ENCODE results near the gene SIL1.
"Not testable (repeated sequence)": the region's sequence is repeated elsewhere in the genome, so short reads cannot be mapped to it uniquely, and the experiment has no call there.

SIL1 gene

DNA sequence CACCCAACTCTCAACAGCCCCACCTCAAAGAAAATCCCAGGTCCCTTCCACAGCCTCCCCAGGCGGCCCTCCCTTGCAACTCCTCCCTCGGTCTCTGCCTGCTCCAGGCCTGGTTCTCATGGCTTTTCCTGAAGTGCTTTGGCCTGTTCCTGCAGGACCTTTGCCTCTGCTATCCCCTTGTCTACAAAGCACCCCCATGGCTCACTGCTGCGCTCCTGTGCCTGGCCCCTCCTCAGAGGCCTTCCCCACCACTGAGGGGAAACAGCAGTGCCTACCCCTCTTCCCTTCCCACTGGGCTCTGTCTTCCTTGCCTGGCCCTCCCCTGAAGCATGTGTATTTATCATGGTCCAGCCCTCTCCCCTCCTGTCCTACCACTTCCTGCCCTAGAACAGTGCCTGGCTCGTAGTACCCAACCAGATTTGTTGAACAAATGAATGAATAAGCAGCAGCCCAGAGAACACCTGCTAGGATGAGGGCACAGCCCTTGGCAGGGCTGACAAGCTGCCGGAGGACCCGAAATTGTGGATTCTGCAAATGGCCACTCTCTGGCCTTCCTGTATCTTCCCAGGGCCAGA lies 254.5 kb downstream of the SIL1 start:
- no peak for DNase-seq (ENCODE audit: low read depth)

DNA sequence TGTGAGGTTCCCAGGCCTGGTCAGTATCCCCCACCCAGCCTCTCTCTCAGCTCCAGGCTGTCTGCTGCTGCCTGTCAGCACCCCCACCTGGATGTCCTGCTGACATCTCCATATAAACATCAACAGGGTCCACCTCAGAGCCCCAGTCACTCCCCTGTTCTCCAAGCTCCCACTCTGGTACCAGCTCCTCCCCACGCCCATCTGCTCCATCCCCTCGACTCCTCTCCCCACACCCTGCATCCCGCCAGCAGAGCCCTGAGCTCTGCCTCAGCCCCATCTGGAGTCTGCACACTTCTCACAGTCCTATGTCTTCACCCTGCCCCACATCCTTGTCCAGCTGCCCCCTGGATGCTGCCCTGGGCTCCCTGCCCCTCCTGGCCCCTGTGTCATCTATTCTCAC lies 255.3 kb downstream of the SIL1 start:
- DNase-seq (ENCODE audit: low read depth), result no peak

DNA sequence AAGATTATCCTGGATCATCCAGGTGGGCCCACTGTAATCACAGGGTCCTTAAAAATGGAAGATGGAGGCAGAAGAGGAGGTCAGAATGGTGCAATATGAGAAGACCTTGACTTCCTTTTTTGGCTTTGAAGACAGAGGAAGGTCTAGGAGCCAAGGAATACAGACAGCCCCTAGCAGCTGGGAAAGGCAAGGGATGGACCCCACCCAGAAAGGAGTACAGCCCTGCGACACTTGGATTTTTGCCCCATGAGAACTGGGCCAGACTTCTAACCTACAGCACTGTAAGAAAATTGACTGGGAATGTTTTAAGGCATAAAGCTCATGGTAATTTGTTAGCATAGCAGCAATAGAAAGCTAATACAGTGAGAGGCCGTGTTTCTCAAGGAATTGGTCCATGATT lies 256.1 kb downstream of the SIL1 start:
- DNase-seq (ENCODE audit: low read depth), result no peak

DNA sequence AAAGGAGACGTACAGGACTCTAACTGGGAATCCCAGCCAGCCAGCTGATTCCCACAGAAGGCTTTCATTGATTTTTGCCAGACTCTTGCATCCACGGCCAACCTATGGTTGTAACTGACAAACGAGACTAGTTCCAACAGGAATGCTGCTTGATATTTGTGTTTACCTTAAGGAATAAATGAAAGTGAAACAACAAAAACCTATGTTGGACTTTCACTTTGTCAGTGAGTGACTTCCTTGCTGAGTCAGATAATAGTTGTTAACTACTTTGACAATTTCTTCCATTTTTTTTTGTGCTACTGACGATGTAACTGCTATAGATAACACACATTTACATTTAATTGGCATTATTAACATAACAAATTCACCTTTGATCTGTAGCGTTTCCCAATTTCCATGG lies 259.6 kb downstream of the SIL1 start:
- DNase-seq (ENCODE audit: low read depth), result peak; percentile 17

DNA sequence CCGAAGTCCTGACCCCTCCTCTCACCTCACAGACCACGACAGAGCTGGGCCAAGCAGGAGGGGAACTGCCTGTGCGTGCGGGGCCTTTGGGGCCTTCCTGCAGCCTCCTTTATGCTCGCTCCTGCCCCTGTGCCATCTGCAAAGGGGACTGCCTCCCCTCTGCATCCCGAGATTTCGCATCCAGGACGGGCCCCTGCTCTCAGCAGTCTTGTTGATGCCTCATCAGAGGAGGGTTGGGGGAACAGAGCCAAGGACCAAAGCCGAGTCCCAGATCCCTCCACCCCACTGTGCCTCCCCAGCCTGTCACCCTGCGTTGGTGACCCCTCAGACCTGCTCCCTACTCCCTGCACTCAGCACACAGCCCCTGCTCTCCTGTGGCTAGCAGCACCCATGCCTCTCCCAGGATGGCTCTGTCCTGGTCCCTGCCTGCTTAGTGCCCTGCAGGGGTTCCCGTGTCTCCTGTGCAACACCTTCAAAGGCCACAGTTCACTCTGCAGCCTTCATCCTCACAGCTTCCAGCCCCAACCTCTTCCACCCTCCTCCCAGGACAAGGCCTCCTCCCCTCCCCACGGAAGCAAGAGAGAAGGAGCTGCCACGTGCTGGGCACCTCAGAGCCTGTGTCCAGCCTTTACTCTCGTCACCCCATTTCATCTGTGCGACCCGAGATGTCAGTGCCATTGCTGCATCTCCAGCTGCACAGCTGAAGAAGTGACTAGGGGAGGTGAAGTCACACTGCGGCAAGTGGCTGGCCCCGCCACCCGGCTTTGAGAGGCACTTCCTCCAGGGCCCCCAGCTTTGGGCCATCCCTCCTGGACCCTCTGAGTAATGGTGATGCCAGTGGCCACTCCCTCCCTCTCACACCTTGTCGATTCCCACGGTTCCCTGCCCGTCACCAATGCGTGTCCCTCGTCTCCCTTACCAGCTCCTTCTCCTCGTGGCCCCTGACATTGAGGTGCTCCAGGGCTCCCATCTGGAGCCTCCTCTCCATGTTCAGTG lies 260.5 kb downstream of the SIL1 start:
- DNase-seq (ENCODE audit: low read depth), result no peak

DNA sequence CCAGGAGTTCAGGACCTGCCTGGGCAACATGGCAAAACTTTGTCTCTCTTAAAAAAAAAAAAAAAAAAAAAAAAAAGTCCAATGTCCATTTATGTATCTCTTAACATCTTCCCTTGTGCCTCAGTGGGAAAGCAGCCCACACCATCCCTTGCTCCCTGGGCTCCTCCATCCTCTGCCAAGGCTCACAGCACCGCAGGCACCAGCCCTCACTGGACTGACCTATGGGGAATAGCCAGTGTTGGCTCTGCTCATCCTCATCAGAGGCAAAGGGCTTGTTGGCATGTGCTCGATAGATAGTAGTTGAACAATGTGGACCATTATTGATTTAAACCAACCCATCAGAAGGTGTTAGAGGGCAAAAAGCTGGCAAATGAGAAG lies 261.2 kb downstream of the SIL1 start:
- DNase-seq (ENCODE audit: low read depth), result no peak

DNA sequence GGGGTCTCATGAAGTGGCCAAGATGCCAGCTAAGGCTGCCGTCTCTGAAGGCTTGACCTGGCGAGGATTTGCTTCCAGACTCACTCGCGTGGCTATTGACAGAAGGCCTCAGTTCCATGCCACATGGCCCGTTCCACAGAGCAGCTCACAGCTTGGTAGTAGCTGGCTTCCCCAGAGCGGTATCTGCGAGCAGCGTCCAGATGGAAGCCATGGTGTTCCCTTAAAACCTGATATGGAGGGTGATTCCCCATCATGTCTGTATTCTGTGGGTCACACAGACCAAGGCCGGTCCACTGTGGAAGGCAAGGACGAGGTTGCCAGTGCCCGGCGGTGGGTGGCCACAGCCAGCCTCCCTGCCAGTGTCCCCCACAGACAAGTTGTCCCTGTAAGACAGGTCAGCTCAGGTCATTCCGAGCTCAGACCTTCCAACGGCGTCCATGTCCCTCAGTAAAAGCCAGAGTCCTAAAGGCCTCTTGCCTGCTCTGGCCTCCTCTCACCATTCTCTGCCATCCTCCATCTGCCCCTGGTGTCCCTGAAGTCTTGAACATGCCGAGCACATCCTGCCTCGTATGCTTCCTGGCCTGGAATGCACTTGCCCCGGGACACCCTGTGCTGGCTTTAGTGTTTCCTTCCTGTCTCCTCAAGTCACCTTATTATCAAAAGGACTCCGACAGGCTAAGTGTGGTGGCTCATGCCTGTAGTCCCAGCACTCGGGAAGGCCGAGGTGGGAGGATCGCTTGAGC lies 261.8 kb downstream of the SIL1 start:
- no peak for DNase-seq (ENCODE audit: low read depth)

DNA sequence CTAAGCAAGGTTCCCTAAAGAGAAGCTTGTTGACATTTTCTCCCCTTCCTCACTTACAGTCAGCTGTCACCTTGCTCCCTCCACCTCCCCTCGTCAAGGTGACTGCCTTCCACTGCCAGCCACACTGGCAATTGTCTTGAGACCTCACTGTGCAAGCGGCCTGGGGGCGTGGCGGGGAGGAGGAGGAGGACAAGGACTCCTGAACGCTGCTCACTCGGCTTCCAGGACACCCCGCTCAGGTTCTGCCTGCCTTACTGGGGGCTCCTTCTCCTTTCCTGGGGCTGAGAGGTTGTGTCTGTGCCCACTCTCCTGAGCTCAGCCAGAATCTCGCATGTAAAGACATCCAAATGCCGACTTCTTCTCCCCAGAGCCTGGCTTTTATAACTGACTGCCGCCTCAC lies 262.7 kb downstream of the SIL1 start:
- DNase-seq (ENCODE audit: low read depth), result no peak

DNA sequence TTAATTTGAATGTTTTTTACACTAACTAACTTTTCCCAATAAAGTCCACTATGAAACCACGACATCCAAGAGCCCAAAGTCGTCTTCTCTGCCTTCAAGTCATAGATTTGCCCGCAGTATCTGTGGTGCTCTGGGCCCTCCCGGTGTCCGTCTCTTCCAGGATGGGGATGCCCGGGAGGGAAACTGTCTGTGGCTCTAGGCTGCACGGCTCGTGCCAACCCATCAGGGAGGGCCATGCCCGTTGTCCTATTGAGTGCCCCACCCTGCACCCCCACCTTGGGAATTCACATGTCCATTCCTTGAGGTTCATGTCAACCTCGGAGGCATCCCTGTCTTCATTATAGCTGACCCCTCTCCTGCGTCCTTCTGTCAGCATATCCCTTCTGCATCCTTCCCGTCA lies 263.2 kb downstream of the SIL1 start:
- DNase-seq (ENCODE audit: low read depth), result no peak

DNA sequence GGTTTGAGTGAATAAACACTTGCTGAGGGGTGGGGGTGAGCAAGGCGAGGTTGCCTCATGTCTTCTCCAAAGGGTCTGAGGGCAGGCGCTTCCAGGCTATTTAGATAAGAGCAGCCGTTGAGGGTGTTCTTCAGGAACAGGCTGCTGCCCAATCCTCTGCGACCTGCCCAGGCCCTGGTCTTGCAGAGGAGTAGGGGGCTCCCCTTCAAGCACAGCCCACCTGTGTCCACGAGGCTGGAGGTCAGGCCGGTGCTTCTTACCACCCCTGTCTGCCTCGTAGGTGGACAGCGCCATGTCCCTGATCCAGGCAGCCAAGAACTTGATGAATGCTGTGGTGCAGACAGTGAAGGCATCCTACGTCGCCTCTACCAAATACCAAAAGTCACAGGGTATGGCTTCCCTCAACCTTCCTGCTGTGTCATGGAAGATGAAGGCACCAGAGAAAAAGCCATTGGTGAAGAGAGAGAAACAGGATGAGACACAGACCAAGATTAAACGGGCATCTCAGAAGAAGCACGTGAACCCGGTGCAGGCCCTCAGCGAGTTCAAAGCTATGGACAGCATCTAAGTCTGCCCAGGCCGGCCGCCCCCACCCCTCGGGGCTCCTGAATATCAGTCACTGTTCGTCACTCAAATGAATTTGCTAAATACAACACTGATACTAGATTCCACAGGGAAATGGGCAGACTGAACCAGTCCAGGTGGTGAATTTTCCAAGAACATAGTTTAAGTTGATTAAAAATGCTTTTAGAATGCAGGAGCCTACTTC lies 264.5 kb downstream of the SIL1 start:
- DNase-seq (ENCODE audit: low read depth), result no peak

DNA sequence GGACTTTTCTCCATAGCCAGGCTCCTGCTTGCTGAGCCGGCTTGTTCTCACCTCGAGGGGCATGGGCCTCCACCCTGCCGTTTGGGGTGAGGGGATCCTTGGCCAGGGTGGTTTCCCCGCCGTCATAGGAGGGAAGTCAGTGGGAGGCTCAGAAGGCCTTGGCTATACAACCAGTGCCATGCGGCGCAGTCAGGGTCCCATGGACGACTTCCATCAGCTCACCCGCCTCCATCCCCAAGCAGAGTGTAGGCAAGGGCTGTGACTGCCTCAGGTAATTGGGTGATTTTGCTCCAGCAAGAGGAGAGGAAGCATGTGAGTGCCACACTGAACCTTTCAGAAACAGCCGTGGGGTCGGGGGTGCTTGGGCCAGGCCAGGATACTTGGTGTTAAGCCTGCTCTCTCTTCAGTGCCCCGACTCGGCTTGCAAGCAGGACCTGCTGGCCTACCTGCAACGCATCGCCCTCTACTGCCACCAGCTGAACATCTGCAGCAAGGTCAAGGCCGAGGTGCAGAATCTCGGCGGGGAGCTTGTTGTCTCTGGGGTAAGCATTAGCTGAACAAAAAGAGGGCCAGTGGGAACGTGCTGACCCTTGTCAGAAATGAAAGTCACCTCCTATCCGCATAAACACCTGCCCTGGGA lies 265.9 kb downstream of the SIL1 start:
- DNase-seq (ENCODE audit: low read depth), result no peak

DNA sequence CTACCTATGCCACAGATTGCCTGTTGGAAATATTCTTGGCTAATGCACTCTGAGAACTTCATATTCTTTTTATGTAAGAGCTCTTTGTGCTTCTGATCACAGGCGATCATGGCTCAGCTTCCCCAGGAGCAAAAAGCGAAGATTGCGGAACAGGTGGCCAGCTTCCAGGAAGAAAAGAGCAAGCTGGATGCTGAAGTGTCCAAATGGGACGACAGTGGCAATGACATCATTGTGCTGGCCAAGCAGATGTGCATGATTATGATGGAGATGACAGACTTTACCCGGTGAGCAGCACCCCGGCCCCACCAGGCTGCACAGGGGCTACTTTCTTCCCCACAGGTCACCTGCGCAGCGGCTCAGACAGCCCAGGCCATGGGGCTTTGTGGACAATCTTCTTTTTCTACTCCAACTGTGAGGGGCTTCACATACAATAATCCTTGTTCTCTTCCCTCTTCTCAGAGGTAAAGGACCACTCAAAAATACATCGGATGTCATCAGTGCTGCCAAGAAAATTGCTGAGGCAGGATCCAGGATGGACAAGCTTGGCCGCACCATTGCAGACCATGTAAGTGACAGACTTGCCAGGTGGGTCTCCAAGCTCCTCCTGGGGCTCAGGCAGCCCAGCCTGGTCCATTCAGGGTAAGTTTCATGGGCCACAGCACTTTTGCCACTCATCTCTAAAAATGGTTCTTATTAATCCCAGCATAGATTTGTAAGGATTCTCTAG lies 267.6 kb downstream of the SIL1 start:
- DNase-seq (ENCODE audit: low read depth), result no peak

DNA sequence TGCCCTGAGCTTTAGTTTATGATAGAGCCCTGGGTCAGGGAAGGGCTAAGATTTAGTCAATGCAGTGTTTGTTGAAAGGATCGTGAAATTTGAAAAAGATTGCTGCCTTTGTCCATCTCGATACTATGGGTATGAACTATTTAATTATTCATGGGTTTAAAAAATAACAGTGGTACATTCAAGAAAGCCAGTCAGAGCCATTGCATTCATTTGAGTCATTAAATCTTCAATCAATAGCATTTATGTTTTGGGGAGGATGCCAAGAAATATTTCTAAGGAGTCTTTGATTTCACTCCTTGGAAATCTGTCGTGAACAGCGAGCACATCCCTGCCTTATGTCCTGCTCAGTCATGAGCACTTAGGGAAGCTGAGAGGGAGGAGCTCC lies 268.6 kb downstream of the SIL1 start:
- no peak for DNase-seq (ENCODE audit: low read depth)

DNA sequence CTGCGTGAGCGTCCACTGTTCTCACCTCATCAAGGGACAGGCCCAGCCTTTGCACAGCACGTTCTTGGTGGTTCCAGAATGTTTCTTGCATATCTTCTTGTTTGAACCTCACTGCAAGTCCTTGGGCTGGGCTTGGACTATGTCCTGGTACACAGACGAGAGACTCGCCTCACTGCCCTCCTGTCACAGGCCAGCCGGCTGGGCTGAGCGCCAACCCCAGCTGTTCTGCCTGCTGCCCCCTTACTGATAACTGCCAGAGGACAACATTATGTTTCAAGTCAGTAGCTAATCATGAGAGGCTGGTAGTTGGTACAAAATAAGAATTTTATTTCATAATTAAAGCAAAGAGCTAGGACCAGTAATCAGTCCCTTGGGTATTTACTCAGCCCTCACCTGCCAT lies 270.2 kb downstream of the SIL1 start:
- no peak for DNase-seq (ENCODE audit: low read depth)

DNA sequence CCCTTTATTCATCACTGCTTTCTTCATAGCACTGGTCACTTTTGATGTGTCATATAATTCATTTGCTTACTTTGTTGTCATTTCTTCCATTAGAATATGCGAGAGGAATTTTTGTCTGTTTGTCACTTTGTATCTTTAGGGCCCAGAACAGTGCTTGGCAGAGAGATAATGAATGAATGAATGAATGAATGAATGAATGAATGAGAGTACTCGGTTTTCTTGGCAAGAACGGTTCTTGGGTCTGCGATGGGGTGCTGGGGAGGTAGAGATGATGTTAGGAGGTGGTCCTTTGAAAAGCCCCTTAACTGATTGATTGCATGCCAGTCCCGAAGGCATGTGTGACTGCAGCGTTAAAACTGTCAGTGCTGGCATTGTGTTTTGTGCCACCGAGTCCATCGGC lies 270.6 kb downstream of the SIL1 start:
- no peak for DNase-seq (ENCODE audit: low read depth)

DNA sequence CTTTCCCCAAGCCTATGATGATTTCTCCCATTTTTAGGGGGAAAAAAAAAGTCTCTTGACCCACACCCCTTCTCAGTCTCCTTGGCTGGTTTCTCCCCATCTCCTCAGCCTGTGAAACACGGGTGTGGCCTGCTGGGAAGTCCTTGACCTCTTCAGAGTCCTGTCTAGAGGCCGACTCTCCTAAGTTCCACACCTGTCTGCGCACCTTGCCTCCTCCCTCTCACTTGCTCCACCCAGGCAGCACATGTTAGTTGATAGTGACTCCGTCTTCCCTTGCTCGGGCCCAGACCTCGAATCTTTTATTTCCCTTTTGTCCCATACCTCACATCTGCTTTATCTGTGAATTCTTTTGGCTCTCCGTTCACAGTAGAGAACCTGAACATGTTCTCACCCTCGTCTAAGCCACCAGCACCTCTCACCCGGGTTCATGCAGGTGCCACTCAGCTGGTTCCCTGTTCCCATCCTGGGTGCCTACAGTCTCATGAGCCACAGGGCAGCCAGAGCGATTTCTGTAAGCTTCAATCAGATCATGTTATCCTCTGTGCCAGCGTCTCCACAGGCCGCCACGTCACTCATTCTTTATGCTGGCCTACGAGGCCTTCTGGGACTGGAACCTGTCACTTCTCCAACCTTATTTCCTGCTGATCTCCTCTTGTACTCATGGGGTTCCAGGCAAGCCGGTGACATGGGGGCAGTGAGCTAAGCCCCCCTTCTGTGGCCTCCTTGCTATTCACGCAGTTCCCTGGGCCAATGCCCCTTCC lies 271.3 kb downstream of the SIL1 start:
- DNase-seq (ENCODE audit: low read depth), result no peak

DNA sequence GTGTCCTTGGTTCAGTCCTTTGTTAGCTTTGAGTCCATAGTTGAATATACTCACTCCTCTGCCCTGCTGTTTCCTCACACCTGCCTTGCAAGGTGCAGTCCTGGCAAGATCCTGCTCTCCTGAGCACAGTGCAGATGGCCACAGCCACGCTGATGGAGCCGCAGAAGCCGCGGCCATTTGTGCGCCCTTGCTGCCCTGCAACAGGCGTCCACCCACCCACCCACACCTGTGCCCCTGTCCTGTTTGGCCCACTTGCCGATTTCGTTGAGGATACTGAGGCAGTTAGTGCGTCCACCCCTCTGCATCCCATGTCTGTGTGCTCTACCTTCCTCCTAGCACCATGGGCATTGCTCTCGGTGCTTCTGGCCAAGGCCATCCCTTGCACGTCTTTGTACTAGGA lies 271.9 kb downstream of the SIL1 start:
- no peak for DNase-seq (ENCODE audit: low read depth)

DNA sequence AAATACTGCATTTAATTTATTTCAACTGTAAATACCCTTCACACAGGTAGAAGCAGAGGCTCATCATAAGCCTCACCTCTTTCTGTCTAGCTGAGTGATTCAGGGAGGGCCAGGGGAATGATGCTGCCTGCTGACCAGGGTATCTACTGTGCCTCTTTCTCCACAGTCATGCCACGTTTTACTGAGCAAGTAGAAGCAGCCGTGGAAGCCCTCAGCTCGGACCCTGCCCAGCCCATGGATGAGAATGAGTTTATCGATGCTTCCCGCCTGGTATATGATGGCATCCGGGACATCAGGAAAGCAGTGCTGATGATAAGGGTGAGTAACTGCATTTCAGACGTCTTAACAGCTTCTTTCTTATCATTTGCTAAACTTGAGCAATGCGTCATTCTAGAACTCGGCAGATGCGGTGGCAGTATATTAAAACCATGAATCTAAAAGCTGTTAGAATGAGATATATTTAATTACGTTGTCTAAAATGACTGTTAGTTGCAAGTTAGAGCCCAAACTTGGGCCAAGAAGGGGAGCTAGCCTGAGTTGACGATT lies 273.0 kb downstream of the SIL1 start:
- DNase-seq (ENCODE audit: low read depth), result no peak

DNA sequence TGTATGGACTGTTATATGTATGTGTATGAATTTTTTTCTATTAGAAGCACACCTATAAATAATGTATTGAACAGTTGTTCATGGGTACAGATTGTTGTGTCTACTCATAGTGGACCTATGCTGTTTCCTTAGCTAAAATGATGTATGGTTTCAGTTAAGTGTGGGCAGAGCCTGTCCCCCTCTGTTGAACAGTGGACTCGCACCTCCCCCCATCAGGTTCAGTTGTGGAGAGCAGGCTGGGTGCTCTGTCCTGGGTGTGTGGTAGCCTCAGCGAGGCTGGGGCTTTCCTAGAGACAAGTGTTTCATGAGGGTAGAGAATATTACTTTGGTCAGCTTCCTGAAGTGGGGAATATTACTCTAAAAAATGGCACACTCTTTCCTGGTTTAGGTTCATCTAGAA lies 275.7 kb downstream of the SIL1 start:
- DNase-seq (ENCODE audit: low read depth), result no peak

DNA sequence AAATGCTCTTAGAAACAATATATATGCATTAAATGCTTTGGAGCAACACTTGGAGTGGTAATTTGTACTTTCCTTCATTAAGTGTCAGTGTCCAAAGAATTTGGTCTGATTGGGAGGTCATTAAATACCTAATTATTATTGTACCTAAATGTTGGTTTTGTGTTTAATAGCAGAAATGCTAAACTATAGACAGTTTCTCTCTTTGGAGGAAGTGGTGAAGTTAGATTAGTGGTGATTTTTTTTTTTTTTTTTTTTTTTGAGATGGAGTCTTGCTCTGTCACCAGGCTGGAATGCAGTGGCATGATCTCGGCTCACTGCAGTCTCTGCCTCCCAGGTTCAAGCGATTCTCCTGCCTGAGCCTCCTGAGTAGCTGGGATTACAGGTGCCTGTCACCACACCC lies 276.8 kb downstream of the SIL1 start:
- not testable (repeated sequence) for DNase-seq (ENCODE audit: low read depth)
